MM.1S (cell line): ENCODE results near the gene DNAJC22.
A peak's percentile ranks its signal among the peaks of the same experiment; 100 is the strongest.

Source experiments
- DNase-seq: peaks from one replicate; pipeline ENCODE4 v3.0.0-alpha.2; 2015
- H2AFZ ChIP-seq: fragments of 300-600 bp; sonication (generic); 2 replicates; pipeline ENCODE4 v1.6.0; 2016; ENCODE audit warnings: antibody characterized with exemption, low read length
- H3F3A ChIP-seq: fragments of 300-600 bp; sonication (generic); 2 replicates; pipeline ENCODE4 v1.6.1; 2016; ENCODE audit warnings: mild to moderate bottlenecking, antibody characterized with exemption, low read length, moderate library complexity, mixed read lengths; ENCODE audit not compliant: insufficient read depth
- H3K27ac ChIP-seq: fragments of 300-600 bp; sonication (generic); 2 replicates; pipeline ENCODE4 v1.5.1; 2016; ENCODE audit warnings: mild to moderate bottlenecking, low read length
- H3K27me3 ChIP-seq: fragments of 300-600 bp; sonication (generic); replicated peaks from 2 replicates; pipeline ENCODE4 v1.6.0; 2016; ENCODE audit warnings: low read length; ENCODE audit not compliant: insufficient read depth
- H3K36me3 ChIP-seq: fragments of 300-600 bp; sonication (generic); replicated peaks from 2 replicates; pipeline ENCODE4 v1.6.1; 2016; ENCODE audit warnings: mild to moderate bottlenecking, low read length, mixed read lengths; ENCODE audit not compliant: insufficient read depth
- H3K4me1 ChIP-seq: fragments of 300-600 bp; sonication (generic); 2 replicates; pipeline ENCODE4 v1.6.1; 2016; ENCODE audit warnings: low read length, mixed read lengths
- H3K4me2 ChIP-seq: fragments of 300-600 bp; sonication (generic); 2 replicates; pipeline ENCODE4 v1.6.0; 2016; ENCODE audit warnings: low read depth, low read length
- H3K4me3 ChIP-seq: fragments of 300-600 bp; sonication (generic); 2 replicates; pipeline ENCODE4 v1.5.1; 2016; ENCODE audit warnings: low read length, mixed read lengths
- H3K79me2 ChIP-seq: fragments of 300-600 bp; sonication (generic); 2 replicates; pipeline ENCODE4 v1.6.1; 2016; ENCODE audit warnings: mixed run types, low read length, mixed read lengths
- H3K9ac ChIP-seq: fragments of 300-600 bp; sonication (generic); 2 replicates; pipeline ENCODE4 v1.6.1; 2016; ENCODE audit warnings: low read length, mixed read lengths
- H3K9me2 ChIP-seq: fragments of 300-600 bp; sonication (generic); replicated peaks from 2 replicates; pipeline ENCODE4 v1.6.1; 2016; ENCODE audit warnings: mild to moderate bottlenecking, low read length, mixed read lengths; ENCODE audit not compliant: insufficient read depth
- H3K9me3 ChIP-seq: fragments of 300-600 bp; sonication (generic); replicated peaks from 2 replicates; pipeline ENCODE4 v1.6.1; 2016; ENCODE audit warnings: mild to moderate bottlenecking, low read length, mixed read lengths; ENCODE audit not compliant: insufficient read depth
- H4K20me1 ChIP-seq: fragments of 300-600 bp; sonication (generic); 2 replicates; pipeline ENCODE4 v1.6.1; 2016; ENCODE audit warnings: mild to moderate bottlenecking, low read length, moderate library complexity, mixed read lengths; ENCODE audit not compliant: insufficient read depth
- EZH2 ChIP-seq: fragments of 300-600 bp; sonication (generic); optimal IDR thresholded peaks from 2 replicates; pipeline ENCODE3; 2017; ENCODE audit warnings: low read depth, mild to moderate bottlenecking, antibody characterized with exemption, low read length, mixed read lengths
- EZH2phosphoT487 ChIP-seq: fragments of 300-600 bp; sonication (generic); IDR thresholded peaks from 2 replicates; pipeline ENCODE4 v1.6.1; 2018; ENCODE audit warnings: antibody characterized with exemption, low read length
- TF ChIP-seq, protein P1 (sequence below): fragments of 300-600 bp; sonication (generic); IDR thresholded peaks from 2 replicates; pipeline ENCODE4 v1.5.1; 2016; ENCODE audit warnings: antibody characterized with exemption, low read length, mixed read lengths

Gene DNAJC22

DNA sequence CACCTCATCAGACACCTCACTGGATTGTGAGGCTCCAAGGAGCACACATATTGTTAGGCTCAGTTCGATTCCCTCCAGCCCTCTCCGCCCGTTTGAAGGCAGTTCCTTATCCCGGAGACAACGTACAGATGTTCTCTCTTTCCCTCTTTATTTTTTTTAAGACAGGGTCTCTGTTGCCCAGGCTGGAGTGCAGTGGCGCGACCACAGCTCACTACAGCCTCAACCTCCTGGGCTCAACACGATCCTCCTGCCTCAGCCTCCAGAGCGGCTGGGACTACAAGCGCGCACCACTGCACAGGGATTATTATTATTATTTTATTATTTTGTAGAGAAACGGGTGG is 24.4 kb upstream of the DNAJC22 start:
- no peak for DNase-seq
- H3F3A ChIP-seq = no peaks in the 10 kb centered on the region; the same call in 1 of the 2 replicates
- peak overlapping the region; percentile 63; the same call in 1 of the 2 replicates for H3K9ac ChIP-seq
- no peak overlapping the region for H3K27ac ChIP-seq
- peaks cover 13% of the 10 kb centered on the region for H3K79me2 ChIP-seq
- peak overlapping the region; percentile 93 for H3K4me3 ChIP-seq
- peaks cover 4% of the 10 kb centered on the region; the same call in 1 of the 2 replicates for H3K36me3 ChIP-seq
- H3K4me1 ChIP-seq = peaks cover 8% of the 10 kb centered on the region
- no peaks in the 10 kb centered on the region for H3K9me2 ChIP-seq
- no peaks in the 10 kb centered on the region for H3K27me3 ChIP-seq
- peak overlapping the region; percentile 74 for H3K4me2 ChIP-seq
- no peaks in the 10 kb centered on the region for H4K20me1 ChIP-seq
- no peaks in the 10 kb centered on the region for H3K9me3 ChIP-seq
- peak overlapping the region; percentile 80 for H2AFZ ChIP-seq
- TF ChIP-seq, protein P1, sequence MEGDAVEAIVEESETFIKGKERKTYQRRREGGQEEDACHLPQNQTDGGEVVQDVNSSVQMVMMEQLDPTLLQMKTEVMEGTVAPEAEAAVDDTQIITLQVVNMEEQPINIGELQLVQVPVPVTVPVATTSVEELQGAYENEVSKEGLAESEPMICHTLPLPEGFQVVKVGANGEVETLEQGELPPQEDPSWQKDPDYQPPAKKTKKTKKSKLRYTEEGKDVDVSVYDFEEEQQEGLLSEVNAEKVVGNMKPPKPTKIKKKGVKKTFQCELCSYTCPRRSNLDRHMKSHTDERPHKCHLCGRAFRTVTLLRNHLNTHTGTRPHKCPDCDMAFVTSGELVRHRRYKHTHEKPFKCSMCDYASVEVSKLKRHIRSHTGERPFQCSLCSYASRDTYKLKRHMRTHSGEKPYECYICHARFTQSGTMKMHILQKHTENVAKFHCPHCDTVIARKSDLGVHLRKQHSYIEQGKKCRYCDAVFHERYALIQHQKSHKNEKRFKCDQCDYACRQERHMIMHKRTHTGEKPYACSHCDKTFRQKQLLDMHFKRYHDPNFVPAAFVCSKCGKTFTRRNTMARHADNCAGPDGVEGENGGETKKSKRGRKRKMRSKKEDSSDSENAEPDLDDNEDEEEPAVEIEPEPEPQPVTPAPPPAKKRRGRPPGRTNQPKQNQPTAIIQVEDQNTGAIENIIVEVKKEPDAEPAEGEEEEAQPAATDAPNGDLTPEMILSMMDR = no peak
- TF ChIP-seq EZH2 (no peak), EZH2phosphoT487 (no peak)

DNA sequence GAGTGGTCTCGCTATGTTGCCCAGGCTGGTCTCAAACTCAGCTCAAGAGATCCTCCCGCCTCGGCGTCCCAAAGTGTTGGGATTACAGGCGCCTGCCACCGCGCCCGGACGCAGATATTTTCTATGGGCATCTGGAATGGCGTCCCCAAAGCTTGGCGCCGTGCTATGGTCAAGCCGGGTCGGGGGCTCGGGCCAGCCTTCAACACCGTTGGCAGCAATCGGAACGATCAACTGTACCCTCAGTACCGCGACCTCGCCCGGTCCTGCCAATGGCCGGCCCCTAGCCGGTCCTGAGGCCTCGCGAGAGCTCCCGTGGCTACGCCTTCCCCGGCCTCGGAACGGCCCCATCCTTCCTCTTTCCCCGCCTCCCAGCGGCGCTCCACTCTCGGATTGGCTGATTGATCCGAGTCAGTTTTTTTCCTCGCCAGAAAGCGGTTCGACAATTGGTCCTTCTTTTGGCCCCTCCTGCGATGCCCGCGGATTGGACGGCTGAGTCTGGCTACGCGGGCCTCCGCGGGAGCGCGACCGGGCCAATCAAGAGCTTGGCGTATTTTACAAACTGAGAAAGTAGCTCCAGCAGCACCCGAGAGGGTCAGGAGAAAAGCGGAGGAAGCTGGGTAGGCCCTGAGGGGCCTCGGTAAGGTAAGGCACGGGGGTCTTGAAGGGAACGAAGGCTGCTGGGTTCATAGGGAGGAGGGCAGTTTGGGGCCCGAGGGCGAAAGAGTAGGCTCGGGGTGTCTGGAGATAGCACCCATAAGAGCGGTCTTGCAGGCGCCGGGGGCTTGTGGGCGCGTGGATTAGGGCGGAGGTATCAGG is 23.8 kb upstream of the DNAJC22 start, which contains the start of gene TROAP:
TROAP (plus strand) TSS at position 548 of the 816 bp plus-strand sequence. CDS start 354 bp downstream, outside the sequence.
- Histone ChIP-seq H3K9ac (peak within 1 kb of the TSS; percentile 69), H3K4me3 (peak within 1 kb of the TSS; percentile 93), H3K27me3 (no peaks in the 10 kb centered on the region), H3K36me3 (peaks cover 4% of the 10 kb centered on the region; the same call in 1 of the 2 replicates), H4K20me1 (no peaks in the 10 kb centered on the region), H3K9me2 (no peaks in the 10 kb centered on the region), H3K9me3 (no peaks in the 10 kb centered on the region), H3F3A (no peaks in the 10 kb centered on the region; the same call in 1 of the 2 replicates), H3K4me2 (peak within 1 kb of the TSS; percentile 98), H3K79me2 (peaks cover 13% of the 10 kb centered on the region), H3K4me1 (peaks cover 8% of the 10 kb centered on the region), H3K27ac (peak within 1 kb of the TSS; percentile 22; the same call in 1 of the 2 replicates), H2AFZ (peak within 1 kb of the TSS; percentile 95)
- peak; percentile 98 for DNase-seq
- TF ChIP-seq, protein P1 = no peak
- TF ChIP-seq EZH2 (no peak), EZH2phosphoT487 (no peak)

DNA sequence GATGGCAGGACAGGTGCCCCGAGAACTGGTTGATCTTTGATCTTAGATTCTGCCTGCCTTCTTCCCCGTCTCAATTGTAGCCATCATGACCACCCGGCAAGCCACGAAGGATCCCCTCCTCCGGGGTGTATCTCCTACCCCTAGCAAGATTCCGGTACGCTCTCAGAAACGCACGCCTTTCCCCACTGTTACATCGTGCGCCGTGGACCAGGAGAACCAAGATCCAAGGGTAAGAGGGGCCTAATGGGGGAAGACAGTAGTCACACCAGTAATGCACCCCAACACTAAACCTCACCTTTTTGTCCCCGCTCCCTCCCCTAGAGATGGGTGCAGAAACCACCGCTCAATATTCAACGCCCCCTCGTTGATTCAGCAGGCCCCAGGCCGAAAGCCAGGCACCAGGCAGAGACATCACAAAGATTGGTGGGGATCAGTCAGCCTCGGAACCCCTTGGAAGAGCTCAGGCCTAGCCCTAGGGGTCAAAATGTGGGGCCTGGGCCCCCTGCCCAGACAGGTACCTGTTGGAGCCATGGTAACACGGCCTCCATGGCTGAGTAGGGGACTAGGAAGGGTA is 23.1 kb upstream of the DNAJC22 start:
- peak overlapping the region; percentile 95 for H2AFZ ChIP-seq
- TF ChIP-seq EZH2phosphoT487 = no peak
- peak overlapping the region; percentile 22; the same call in 1 of the 2 replicates for H3K27ac ChIP-seq

More for the DNA sequence above, 23.1 kb upstream of the DNAJC22 start:
- Histone ChIP-seq H3K9ac (peak overlapping the region; percentile 69), H3K79me2 (peaks cover 13% of the 10 kb centered on the region), H3K4me1 (peaks cover 8% of the 10 kb centered on the region), H4K20me1 (no peaks in the 10 kb centered on the region), H3F3A (no peaks in the 10 kb centered on the region; the same call in 1 of the 2 replicates), H3K36me3 (peaks cover 4% of the 10 kb centered on the region; the same call in 1 of the 2 replicates), H3K9me2 (no peaks in the 10 kb centered on the region), H3K4me3 (peak overlapping the region; percentile 93), H3K4me2 (peak overlapping the region; percentile 98), H3K9me3 (no peaks in the 10 kb centered on the region), H3K27me3 (no peaks in the 10 kb centered on the region)
- DNase-seq = no peak
